ENCODE measurements around the gene ZNF618.

ZNF618 gene

DNA sequence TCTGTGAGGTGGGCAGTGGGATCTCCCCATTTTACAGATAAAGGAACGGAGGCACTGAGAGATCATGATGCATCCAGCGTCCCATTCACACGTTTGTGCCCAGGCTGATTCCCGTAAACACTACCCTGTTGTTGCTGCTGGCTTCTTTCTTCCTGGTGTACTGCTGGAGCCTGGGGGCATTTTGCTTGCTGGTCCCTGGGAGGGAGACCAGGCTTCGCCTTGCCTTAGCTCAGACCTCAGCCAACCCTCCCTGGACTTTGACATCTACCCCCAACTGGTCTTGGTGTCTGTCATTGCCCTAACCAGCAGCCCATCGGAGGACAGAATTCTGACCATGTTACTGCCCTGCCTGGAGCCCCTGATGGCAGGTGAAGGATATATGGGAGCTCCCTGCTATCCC, 82.4 kb downstream of the ZNF618 start:
- H4K20me1 ChIP-seq: peaks cover 70% of the 10 kb centered on the region
- H3K4me2 ChIP-seq: no peak overlapping the region
- peaks cover 59% of the 10 kb centered on the region for H3K36me3 ChIP-seq
- H3K27me3 ChIP-seq: no peaks in the 10 kb centered on the region
- no peak for TF ChIP-seq Cebpa-rat (IDR thresholded peaks at IDR 0.05)
- H3K4me1 ChIP-seq: peaks cover 55% of the 10 kb centered on the region
- no peak overlapping the region for H3K9ac ChIP-seq
- no peaks in the 10 kb centered on the region for H3K9me3 ChIP-seq
- no peak overlapping the region for H3K27ac ChIP-seq
- H3K4me3 ChIP-seq: no peak overlapping the region

DNA sequence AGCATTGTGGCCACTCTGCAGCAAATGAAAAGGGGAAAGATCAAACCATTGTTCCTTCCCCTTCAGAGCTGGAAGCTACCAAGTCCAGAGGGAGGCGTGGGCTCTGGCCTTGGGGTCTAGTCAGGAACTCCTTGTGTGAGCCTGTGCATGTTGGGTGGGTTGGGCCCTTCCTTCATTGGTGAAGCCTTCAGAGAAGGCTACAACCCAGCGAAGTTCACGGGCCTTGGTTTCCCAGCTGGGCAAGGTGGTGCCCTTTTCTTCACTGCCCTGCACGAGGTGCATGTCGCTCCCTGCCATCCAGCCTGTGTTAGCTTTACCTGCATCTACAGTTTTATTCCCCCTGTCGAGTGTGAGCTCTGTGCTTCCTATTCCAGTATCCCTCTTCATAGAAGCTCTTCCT, 84.7 kb downstream of the ZNF618 start:
- no peak overlapping the region for H3K4me3 ChIP-seq
- H3K27ac ChIP-seq: no peak overlapping the region
- H3K36me3 ChIP-seq: peaks cover 67% of the 10 kb centered on the region
- H3K4me1 ChIP-seq: peaks cover 40% of the 10 kb centered on the region
- H4K20me1 ChIP-seq: peaks cover 53% of the 10 kb centered on the region
- TF ChIP-seq Cebpa-rat (IDR thresholded peaks at IDR 0.05): no peak
- no peak overlapping the region for H3K9ac ChIP-seq
- H3K4me2 ChIP-seq: no peak overlapping the region
- H3K27me3 ChIP-seq: no peaks in the 10 kb centered on the region
- no peaks in the 10 kb centered on the region for H3K9me3 ChIP-seq

DNA sequence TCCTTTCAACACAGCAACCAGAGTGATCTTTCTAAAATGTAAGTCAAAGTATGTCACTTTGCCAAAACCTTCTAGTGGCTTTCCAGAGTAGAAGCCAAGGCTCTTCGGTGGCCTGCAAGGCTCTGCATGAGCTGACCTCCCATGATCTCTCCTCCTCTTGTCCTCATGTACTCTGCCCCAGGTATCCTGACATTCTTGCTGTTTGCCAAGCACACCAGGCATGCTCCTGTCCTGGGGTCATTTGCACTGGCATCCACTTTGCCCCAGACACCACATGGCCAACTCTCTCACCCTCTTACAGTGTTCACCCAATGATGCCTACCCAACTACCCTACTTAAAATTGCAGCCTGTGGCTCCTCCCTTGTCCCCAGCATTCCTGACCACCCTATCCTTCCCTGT, 86.3 kb downstream of the ZNF618 start:
- TF ChIP-seq Cebpa-rat (IDR thresholded peaks at IDR 0.05): no peak
- H3K27me3 ChIP-seq: no peaks in the 10 kb centered on the region
- H3K4me2 ChIP-seq: no peak overlapping the region
- no peak overlapping the region for H3K9ac ChIP-seq
- no peaks in the 10 kb centered on the region for H3K9me3 ChIP-seq
- H3K4me1 ChIP-seq: peaks cover 24% of the 10 kb centered on the region
- no peak overlapping the region for H3K27ac ChIP-seq
- H3K4me3 ChIP-seq: no peak overlapping the region
- H4K20me1 ChIP-seq: peaks cover 55% of the 10 kb centered on the region
- peaks cover 81% of the 10 kb centered on the region for H3K36me3 ChIP-seq

DNA sequence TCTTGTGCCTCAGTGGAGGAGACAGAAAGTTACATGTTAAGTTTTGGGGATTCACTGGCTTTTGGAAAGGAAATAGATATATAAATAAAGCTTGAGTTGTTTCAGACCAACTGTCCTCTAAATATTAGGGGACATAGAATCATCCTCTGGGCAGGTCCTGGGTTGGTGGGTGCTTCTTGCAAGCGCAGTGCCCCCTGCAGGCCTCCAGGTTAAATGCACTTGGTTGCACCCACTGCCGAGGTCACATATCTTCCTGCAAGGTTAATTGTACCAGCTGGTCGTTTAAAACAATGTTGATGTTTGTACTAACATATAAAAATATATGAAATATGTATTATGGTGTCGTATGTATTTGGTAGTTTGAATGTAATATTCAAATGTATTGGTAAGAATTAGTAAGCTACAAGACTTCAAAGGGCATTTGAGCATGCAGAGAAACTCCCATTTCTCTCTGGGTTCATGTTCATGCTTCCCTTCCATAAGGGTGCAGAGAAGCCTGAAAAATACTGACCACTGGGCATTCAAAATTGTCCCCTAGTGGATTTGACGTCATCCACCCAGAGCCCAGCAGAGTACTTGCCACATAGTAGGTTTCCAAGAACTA, 87.0 kb downstream of the ZNF618 start:
- H4K20me1 ChIP-seq: peaks cover 48% of the 10 kb centered on the region
- TF ChIP-seq Cebpa-rat (IDR thresholded peaks at IDR 0.05): no peak
- no peaks in the 10 kb centered on the region for H3K9me3 ChIP-seq
- no peak overlapping the region for H3K9ac ChIP-seq
- H3K36me3 ChIP-seq: peaks cover 85% of the 10 kb centered on the region
- peak overlapping the region; percentile 49; the same call in 1 of the 2 replicates for H3K4me2 ChIP-seq
- peaks cover 16% of the 10 kb centered on the region for H3K4me1 ChIP-seq
- no peak overlapping the region for H3K4me3 ChIP-seq
- H3K27ac ChIP-seq: no peak overlapping the region
- H3K27me3 ChIP-seq: no peaks in the 10 kb centered on the region

DNA sequence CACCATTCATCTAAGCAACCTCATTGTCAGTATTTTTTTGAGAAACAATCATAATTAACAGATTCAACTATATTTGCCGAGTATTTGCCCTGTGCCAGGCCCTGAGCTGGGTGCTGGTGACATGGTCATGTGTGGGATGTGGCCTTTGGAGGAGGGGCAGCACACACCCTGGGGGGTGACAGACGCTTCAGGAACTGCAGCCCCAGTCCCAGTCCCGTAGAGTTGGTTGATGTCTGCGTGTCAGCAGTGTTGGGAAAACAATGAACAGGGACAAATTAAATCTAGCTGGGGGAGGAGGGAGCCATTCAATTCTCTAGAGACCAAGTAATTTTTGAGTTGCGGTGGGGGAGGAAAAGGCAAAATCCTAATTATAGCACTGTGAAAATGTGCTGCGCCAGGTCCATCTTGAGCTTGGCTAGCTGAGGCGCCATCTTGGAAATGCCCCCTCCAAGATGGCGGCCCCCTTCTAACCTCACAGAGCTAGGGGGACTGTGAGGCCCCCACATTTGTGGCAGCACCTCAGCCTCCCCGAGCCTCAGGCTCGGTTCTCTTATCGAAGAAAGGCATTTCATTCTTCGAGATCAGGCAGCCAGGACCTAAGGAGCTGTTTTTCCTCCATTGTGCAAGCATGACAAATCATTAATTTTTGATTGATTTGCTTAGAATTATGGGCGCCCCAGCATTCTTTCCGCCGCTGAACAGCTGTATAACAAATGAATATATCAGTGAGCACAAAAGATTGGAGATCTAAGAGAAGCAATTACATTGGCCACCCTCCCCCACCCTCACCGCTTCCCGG, 87.8 kb downstream of the ZNF618 start:
- peaks cover 45% of the 10 kb centered on the region for H4K20me1 ChIP-seq
- no peaks in the 10 kb centered on the region for H3K27me3 ChIP-seq
- H3K36me3 ChIP-seq: peaks cover 85% of the 10 kb centered on the region
- no peak overlapping the region for H3K27ac ChIP-seq
- peak overlapping the region; percentile 49; the same call in 1 of the 2 replicates for H3K4me2 ChIP-seq
- H3K4me1 ChIP-seq: peaks cover 11% of the 10 kb centered on the region
- H3K9me3 ChIP-seq: peaks cover 3% of the 10 kb centered on the region; the same call in 1 of the 2 replicates
- no peak overlapping the region for H3K4me3 ChIP-seq
- no peak for TF ChIP-seq Cebpa-rat (IDR thresholded peaks at IDR 0.05)
- no peak overlapping the region for H3K9ac ChIP-seq

DNA sequence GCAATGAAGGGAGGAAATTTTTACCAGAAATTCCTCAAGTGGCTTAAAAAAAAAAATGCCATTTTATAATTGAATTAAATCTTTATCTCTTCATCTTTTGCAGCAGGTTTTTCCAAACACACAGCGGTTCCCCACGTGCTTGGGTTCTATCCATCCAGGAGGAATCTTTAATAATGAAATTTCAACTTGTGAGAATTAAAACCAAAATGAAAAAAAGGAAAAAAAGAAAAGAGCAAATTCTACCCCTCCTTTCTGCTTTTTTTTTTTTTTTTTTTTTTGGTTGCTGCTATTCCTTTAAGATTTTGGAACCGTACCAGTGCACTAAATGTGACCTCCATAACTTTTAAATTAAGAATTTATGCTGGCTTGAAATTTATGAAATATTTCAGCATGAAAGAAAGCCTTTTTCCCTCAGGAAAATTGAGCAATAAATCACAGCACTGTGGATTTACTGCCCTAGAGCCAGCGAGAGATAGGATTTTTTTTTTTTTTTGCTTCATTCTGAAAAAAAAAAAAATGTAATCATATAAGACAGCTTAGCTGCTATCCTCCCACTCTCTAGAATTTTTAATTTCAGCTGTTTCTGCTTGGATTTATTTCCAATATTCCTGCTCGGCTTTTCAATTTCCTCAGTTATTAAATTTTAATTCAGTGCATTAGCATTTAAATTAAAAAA, 88.5 kb downstream of the ZNF618 start:
- H3K9me3 ChIP-seq: peaks cover 10% of the 10 kb centered on the region; the same call in 1 of the 2 replicates
- H3K4me2 ChIP-seq: no peak overlapping the region
- H3K36me3 ChIP-seq: peaks cover 85% of the 10 kb centered on the region
- H3K27me3 ChIP-seq: no peaks in the 10 kb centered on the region
- peaks cover 11% of the 10 kb centered on the region for H3K4me1 ChIP-seq
- no peak overlapping the region for H3K4me3 ChIP-seq
- H3K27ac ChIP-seq: no peak overlapping the region
- H3K9ac ChIP-seq: no peak overlapping the region
- H4K20me1 ChIP-seq: peaks cover 41% of the 10 kb centered on the region; the same call in 1 of the 2 replicates
- no peak for TF ChIP-seq Cebpa-rat (IDR thresholded peaks at IDR 0.05)

DNA sequence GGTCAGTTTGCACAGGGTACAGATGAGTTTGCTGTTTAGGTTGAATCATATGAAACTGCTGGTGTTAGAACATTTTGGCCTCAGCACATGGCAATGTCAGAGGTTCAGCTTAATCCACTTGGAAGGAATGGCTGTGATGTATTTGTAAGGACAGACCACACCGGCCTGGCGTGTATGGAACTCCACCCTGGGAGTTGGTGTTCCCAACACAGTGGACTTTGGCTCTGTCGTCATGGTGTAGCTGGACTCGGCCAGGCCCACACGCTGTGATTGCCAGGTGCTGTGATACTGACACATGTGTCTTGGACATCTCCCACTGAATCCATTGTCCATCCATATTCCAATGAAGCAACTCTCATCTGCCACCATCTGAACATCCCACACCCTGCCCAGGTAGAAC, 90.3 kb downstream of the ZNF618 start:
- TF ChIP-seq Cebpa-rat (IDR thresholded peaks at IDR 0.05): no peak
- H3K4me3 ChIP-seq: no peak overlapping the region
- H3K9ac ChIP-seq: no peak overlapping the region
- H4K20me1 ChIP-seq: peaks cover 26% of the 10 kb centered on the region; the same call in 1 of the 2 replicates
- H3K36me3 ChIP-seq: peaks cover 85% of the 10 kb centered on the region
- H3K4me2 ChIP-seq: no peak overlapping the region
- no peak overlapping the region for H3K27ac ChIP-seq
- H3K27me3 ChIP-seq: no peaks in the 10 kb centered on the region
- H3K9me3 ChIP-seq: peaks cover 10% of the 10 kb centered on the region; the same call in 1 of the 2 replicates
- H3K4me1 ChIP-seq: peaks cover 11% of the 10 kb centered on the region

DNA sequence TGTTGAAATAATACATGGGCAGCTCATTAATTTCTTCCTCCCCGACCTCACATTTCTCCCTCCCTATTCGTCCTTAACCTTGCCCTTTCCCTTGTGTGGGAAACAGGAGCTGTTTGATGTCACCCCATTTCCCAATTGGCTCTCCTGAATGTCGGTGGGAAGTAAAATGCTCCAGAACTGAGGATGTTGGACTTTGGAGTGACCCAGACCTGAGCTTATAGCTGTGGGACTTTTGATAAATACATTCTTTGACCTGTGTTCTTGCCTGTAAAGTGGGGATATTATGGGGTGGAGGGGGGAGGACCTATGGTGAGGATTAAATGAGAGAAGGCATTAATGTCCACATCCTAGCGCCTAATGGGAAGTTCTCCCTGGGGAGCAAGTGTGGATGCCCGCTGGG, 91.3 kb downstream of the ZNF618 start:
- Histone ChIP-seq H3K9me3 (peaks cover 10% of the 10 kb centered on the region; the same call in 1 of the 2 replicates), H3K4me1 (peaks cover 11% of the 10 kb centered on the region), H3K36me3 (peaks cover 85% of the 10 kb centered on the region), H3K4me2 (no peak overlapping the region), H3K27me3 (no peaks in the 10 kb centered on the region), H4K20me1 (peaks cover 18% of the 10 kb centered on the region; the same call in 1 of the 2 replicates), H3K27ac (no peak overlapping the region), H3K9ac (no peak overlapping the region), H3K4me3 (no peak overlapping the region)
- no peak for TF ChIP-seq Cebpa-rat (IDR thresholded peaks at IDR 0.05)

DNA sequence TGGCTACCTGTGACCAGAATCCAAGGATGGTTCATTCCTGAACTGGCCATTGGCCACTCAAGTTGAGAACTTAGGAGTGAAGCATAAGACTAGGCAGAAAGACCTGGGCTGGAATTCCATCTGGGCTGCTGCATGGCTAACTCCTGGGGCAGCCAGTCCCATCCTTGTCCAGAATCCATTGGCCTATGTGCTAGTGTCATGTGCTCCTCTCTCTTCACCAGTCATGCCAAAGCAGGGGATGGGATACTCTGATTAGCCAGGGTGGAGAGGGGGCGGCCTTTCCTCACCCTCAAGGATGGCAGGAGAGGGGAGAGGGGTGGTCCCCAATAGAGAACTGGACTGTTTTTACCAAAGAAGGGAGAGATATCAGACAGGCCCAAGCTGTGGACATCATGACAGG, 93.2 kb downstream of the ZNF618 start:
- Histone ChIP-seq H3K27me3 (no peaks in the 10 kb centered on the region), H3K4me2 (no peak overlapping the region)

More for the DNA sequence above, 93.2 kb downstream of the ZNF618 start:
- Histone ChIP-seq H3K9ac (no peak overlapping the region), H3K4me1 (0 out of 2 replicates have a peak, but pooled peaks cover 5% of the 10 kb centered on the region), H3K27ac (no peak overlapping the region), H4K20me1 (peaks cover 31% of the 10 kb centered on the region), H3K4me3 (no peak overlapping the region), H3K36me3 (peaks cover 87% of the 10 kb centered on the region), H3K9me3 (peaks cover 10% of the 10 kb centered on the region; the same call in 1 of the 2 replicates)
- no peak for TF ChIP-seq Cebpa-rat (IDR thresholded peaks at IDR 0.05)

All from BLaER1 (cell line).